Prostate gland (tissue), 2 donors: ENCODE results near the gene CADPS. TPM values are rescaled to one million over a fixed set of nuclear protein-coding genes. Genes with fewer than 3 reads are reported as not detected.

ENCODE experiments used
- DNase-seq: peaks from one replicate; pipeline ENCODE4 v3.0.0-alpha.2; 2019; ENCODE audit warnings: low spot score
- H3K27ac ChIP-seq, 2 donors: fragments of 200-600 bp; sonication (generic); 2 replicates each; pipeline ENCODE4 v1.5.1; 2017 to 2019
- H3K27me3 ChIP-seq: fragments of 200-600 bp; sonication (generic); replicated peaks from 2 replicates; pipeline ENCODE4 v1.5.1; 2019; ENCODE audit not compliant: insufficient read depth
- H3K36me3 ChIP-seq, 2 donors: fragments of 200-600 bp; sonication (generic); 1 replicate in 1 of 2; 2 replicates in 1 of 2; pipeline versions ENCODE4 v1.5.1 to v1.8.1; 2017 to 2019
- H3K4me1 ChIP-seq: fragments of 200-600 bp; sonication (generic); replicated peaks from 2 replicates; pipeline ENCODE4 v1.5.1; 2019
- H3K4me3 ChIP-seq, 2 donors: fragments of 200-600 bp; sonication (generic); 2 replicates each; pipeline ENCODE4 v1.5.1; 2017 to 2019
- H3K9me3 ChIP-seq: fragments of 200-600 bp; sonication (generic); 2 replicates; pipeline ENCODE4 v1.5.1; 2017
- CTCF ChIP-seq, 4 experiments: fragments of 200-600 bp in 2 of 4; fragments of 450-650 bp in 2 of 4; sonication (generic) in 2 of 4; IDR thresholded peaks; 1 replicate in 3 of 4; 2 replicates in 1 of 4; pipeline ENCODE4 v1.5.1; 2016 to 2019; ENCODE audit warnings: antibody characterized with exemption in 4 of 4, mild to moderate bottlenecking in 2 of 4, moderate library complexity in 2 of 4
- POLR2A ChIP-seq: fragments of 450-650 bp; IDR thresholded peaks from one replicate; pipeline ENCODE4 v1.6.1; 2016; ENCODE audit warnings: antibody characterized with exemption, mild to moderate bottlenecking
- POLR2AphosphoS5 ChIP-seq: sonication (generic); formaldehyde crosslinking; IDR thresholded peaks from one replicate; pipeline ENCODE4 v1.6.1; 2017; ENCODE audit warnings: antibody characterized with exemption
- WGBS: methylation state at CpG from one replicate; pipeline ENCODE4 v1.1.5; 2018; 5-methylcytosine and 5-hydroxymethylcytosine counted together
- intact Hi-C: fragments of 100-400 bp; cut with DNase I; formaldehyde crosslinking; loops from one replicate; pipeline ENCODE4 v1.14.2; 2022
- total RNA-seq, 2 donors: library from RNA; depleted of rRNA; stranded (reverse); fragments of >200 nt; gene quantifications; one replicate each; pipeline ENCODE4 v1.1.0, GENCODE V29; 2016

CADPS gene
- total RNA-seq, 2 donors from 2014 or later, result 4.0 to 7.7 TPM

DNA sequence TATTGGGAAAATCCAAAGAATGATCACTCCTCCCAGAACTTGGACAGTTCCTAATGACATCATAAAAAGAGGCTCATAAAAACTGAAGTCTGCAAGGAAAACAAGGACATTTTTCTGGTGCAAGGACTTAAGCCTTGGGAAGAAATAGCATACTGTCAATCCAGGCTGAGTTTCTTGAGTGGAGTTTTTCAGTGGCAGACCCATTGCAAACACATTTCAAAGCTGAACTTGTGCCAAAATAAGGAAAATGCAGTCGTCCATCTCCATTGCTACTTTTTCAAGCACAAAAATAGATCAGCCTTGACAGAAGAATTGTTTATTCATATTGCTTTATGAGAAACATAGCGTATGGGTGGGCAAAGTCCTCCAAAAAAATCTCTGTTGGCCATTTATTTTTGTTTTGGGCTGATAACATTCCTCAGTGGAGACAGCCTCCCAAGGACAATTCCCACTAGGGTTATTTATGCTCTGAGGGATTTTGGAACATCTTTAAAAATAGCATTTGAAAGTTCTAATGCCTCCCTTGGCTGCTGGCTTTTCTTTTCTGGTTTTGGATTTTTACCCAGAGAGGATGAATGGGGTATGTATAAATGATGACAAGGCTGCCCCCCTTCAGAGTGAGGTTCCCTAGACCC, 220.0 kb downstream of the CADPS start:
- no peak for DNase-seq
- Histone ChIP-seq H3K36me3 (no peaks in the 10 kb centered on the region), H3K9me3 (no peaks in the 10 kb centered on the region), H3K4me1 (no peaks in the 10 kb centered on the region), H3K4me3 (no peak overlapping the region), H3K27me3 (no peaks in the 10 kb centered on the region), H3K27ac (no peak overlapping the region)
- intact Hi-C loops, result no loop called here
- 26% methylated on average over 2 of the region's 2 CpGs for WGBS
- TF ChIP-seq POLR2AphosphoS5 (no peak), CTCF (IDR thresholded peaks at IDR 0.05) (no peak), POLR2A (no peak)

DNA sequence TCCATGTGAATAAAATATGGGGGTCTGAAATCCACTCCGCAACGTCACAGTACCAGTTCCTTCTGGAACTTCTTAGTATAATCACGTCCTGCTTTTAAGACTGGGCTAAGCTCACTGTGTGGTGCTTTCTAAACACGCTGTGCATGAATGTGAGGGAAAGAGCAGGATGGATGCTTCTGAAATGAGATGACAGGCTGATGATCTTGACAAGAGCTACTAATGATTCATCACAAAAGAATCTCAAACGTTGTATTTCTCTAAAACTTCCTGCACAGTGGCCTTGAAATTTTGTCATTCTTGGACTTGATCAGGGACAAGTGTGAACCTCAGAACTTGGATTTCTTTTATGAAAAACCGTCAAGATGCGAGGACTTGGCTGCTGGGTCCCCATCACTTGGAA, 221.4 kb downstream of the CADPS start:
- no peaks in the 10 kb centered on the region for H3K36me3 ChIP-seq
- no peaks in the 10 kb centered on the region for H3K9me3 ChIP-seq
- intact Hi-C loops, result no loop called here
- TF ChIP-seq POLR2AphosphoS5, result no peak
- TF ChIP-seq POLR2A, result no peak
- TF ChIP-seq CTCF (IDR thresholded peaks at IDR 0.05), result no peak
- H3K4me1 ChIP-seq, result no peaks in the 10 kb centered on the region
- no peak for DNase-seq
- no peaks in the 10 kb centered on the region for H3K27me3 ChIP-seq
- no peak overlapping the region for H3K27ac ChIP-seq
- no peak overlapping the region for H3K4me3 ChIP-seq
- 72% methylated on average over 7 of the region's 7 CpGs for WGBS

DNA sequence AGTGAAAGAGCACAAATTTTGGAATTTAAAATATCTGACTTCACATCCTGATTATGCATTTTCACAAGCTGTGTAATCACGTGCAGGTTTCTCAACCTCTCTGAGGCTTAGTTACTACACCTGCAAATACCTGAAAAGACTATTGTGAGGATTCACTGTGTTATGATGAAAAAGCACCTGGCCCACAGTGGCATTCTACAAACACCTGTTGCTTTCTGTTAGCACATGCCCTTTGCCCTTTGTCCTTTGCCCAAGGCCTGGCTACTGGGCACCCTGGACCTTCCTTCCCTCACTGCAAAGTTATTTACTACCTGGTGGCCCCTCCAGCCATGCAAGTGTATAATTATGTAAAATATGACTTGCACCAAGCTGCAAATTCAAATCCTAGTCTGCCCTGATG, 227.5 kb downstream of the CADPS start:
- Histone ChIP-seq H3K4me3 (no peak overlapping the region), H3K4me1 (no peaks in the 10 kb centered on the region), H3K36me3 (no peaks in the 10 kb centered on the region), H3K27ac (no peak overlapping the region), H3K9me3 (no peaks in the 10 kb centered on the region), H3K27me3 (no peaks in the 10 kb centered on the region)
- no peak for DNase-seq
- WGBS, result 90% methylated on average over 1 of the region's 1 CpG
- intact Hi-C loops, result no loop called here
- TF ChIP-seq POLR2AphosphoS5, result no peak

GRCh38 chr3:62644493-62644892, 230.7 kb downstream of the CADPS start:
- no peak for DNase-seq
- no peaks in the 10 kb centered on the region for H3K4me1 ChIP-seq

GRCh38 chr3:62638316-62638715, 236.9 kb downstream of the CADPS start:
- intact Hi-C loops, result no loop called here
- Histone ChIP-seq H3K27ac (no peak overlapping the region), H3K9me3 (no peaks in the 10 kb centered on the region), H3K4me1 (no peaks in the 10 kb centered on the region), H3K27me3 (no peaks in the 10 kb centered on the region), H3K4me3 (no peak overlapping the region), H3K36me3 (no peaks in the 10 kb centered on the region)
- WGBS, result 71% methylated on average over 2 of the region's 2 CpGs
- TF ChIP-seq POLR2A (no peak), POLR2AphosphoS5 (no peak), CTCF (IDR thresholded peaks at IDR 0.05) (no peak)
- no peak for DNase-seq

More at GRCh38 chr3:62644493-62644892, 230.7 kb downstream of the CADPS start:
- no peak overlapping the region for H3K4me3 ChIP-seq
- no peak for TF ChIP-seq POLR2A
- no peak for TF ChIP-seq CTCF (IDR thresholded peaks at IDR 0.05)
- TF ChIP-seq POLR2AphosphoS5, result no peak
- H3K36me3 ChIP-seq, result no peaks in the 10 kb centered on the region
- H3K27ac ChIP-seq, result no peak overlapping the region
- 88% methylated on average over 1 of the region's 1 CpG for WGBS
- no peaks in the 10 kb centered on the region for H3K27me3 ChIP-seq
- intact Hi-C loops, result no loop called here
- no peaks in the 10 kb centered on the region for H3K9me3 ChIP-seq
